ENCODE data around the gene OGFOD1.

Gene OGFOD1

DNA sequence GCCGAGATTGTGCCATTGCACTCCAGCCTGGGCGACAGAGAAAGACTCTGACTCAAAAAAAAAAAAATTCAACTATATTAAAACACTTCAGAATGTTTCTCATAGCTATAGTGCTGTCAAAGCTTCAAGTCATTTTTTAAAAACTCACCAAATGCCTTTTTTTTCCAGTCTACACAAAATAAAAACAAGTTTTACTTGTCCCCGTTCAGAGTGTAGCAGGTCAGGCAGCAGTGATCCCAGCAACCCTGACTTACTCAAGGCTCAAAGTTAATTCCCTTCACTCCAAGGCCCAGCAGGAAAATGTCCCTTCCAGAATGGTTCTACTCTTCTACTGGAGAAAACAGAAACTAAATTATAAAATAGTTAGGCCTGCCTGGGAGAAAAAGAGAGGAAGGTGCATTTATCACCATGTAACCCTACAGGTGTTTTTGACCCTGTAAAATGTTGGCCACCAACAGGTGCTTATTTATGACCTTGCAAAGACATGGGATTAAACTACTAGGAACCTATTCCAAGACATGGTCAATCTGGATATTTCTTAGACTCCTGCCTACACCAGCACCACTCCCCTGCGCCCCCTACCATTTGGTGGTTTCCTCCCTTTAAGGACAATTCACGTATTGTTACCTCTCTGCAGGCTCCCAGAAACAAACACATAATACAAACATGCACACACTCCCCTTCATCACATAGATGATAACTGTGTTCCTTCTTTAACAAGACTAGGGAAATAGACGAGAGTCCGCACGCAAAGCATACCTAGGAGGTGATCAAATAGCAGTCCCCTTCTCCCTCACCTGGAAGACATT, 31.4 kb upstream of the OGFOD1 start:
- no peak for TF ChIP-seq TAF1 (IDR thresholded peaks at IDR 0.05; ENCODE audit: borderline replicate concordance, insufficient read depth, low read length)
- TF ChIP-seq FOXP2 (optimal IDR thresholded peaks at IDR 0.05; ENCODE audit: borderline replicate concordance, extremely low read depth, extremely low read length, insufficient read depth): no peak
- no peak for TF ChIP-seq POLR2AphosphoS5 (IDR thresholded peaks at IDR 0.05; ENCODE audit: low read depth, low read length)
- TF ChIP-seq, protein P1, sequence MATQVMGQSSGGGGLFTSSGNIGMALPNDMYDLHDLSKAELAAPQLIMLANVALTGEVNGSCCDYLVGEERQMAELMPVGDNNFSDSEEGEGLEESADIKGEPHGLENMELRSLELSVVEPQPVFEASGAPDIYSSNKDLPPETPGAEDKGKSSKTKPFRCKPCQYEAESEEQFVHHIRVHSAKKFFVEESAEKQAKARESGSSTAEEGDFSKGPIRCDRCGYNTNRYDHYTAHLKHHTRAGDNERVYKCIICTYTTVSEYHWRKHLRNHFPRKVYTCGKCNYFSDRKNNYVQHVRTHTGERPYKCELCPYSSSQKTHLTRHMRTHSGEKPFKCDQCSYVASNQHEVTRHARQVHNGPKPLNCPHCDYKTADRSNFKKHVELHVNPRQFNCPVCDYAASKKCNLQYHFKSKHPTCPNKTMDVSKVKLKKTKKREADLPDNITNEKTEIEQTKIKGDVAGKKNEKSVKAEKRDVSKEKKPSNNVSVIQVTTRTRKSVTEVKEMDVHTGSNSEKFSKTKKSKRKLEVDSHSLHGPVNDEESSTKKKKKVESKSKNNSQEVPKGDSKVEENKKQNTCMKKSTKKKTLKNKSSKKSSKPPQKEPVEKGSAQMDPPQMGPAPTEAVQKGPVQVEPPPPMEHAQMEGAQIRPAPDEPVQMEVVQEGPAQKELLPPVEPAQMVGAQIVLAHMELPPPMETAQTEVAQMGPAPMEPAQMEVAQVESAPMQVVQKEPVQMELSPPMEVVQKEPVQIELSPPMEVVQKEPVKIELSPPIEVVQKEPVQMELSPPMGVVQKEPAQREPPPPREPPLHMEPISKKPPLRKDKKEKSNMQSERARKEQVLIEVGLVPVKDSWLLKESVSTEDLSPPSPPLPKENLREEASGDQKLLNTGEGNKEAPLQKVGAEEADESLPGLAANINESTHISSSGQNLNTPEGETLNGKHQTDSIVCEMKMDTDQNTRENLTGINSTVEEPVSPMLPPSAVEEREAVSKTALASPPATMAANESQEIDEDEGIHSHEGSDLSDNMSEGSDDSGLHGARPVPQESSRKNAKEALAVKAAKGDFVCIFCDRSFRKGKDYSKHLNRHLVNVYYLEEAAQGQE (IDR thresholded peaks at IDR 0.05; ENCODE audit: insufficient read depth in 1 of 2, low read depth in 2 of 2, low read length in 2 of 2): no peak
- no peak for TF ChIP-seq SIN3A (IDR thresholded peaks at IDR 0.05; ENCODE audit: borderline replicate concordance, insufficient read depth, low read length)

- TF ChIP-seq TAF1 (IDR thresholded peaks at IDR 0.05; ENCODE audit: borderline replicate concordance, insufficient read depth, low read length): no peak
- no peak for TF ChIP-seq SIN3A (IDR thresholded peaks at IDR 0.05; ENCODE audit: borderline replicate concordance, insufficient read depth, low read length)
- no peak for TF ChIP-seq POLR2AphosphoS5 (IDR thresholded peaks at IDR 0.05; ENCODE audit: low read depth, low read length)
Measured at GRCh38 chr16:56420613-56421012, 30.7 kb upstream of the OGFOD1 start.

DNA sequence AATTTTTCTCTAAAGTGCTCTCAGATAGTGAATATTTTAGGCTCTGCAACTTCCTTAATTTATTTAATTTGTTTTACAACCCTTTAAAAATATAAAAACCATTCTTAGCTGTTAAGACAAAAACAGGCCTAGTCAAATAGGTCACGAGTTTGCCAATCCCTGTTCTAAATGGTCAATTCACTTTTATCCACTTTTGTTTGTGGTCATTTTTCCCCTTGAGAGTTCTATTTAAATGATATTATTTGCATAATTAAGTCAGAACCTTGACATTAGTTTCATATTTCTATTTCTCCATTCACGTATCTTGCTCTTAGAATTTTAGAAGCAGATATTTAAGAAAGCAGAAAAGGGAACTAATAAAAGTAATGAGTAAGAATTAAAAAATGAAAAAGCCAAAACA, 30.0 kb upstream of the OGFOD1 start:
- TF ChIP-seq, protein P1 (IDR thresholded peaks at IDR 0.05; ENCODE audit: insufficient read depth in 1 of 2, low read depth in 2 of 2, low read length in 2 of 2): no peak
- no peak for TF ChIP-seq FOXP2 (optimal IDR thresholded peaks at IDR 0.05; ENCODE audit: borderline replicate concordance, extremely low read depth, extremely low read length, insufficient read depth)
- TF ChIP-seq TAF1 (IDR thresholded peaks at IDR 0.05; ENCODE audit: borderline replicate concordance, insufficient read depth, low read length): no peak
- TF ChIP-seq POLR2AphosphoS5 (IDR thresholded peaks at IDR 0.05; ENCODE audit: low read depth, low read length): no peak
- TF ChIP-seq SIN3A (IDR thresholded peaks at IDR 0.05; ENCODE audit: borderline replicate concordance, insufficient read depth, low read length): no peak

DNA sequence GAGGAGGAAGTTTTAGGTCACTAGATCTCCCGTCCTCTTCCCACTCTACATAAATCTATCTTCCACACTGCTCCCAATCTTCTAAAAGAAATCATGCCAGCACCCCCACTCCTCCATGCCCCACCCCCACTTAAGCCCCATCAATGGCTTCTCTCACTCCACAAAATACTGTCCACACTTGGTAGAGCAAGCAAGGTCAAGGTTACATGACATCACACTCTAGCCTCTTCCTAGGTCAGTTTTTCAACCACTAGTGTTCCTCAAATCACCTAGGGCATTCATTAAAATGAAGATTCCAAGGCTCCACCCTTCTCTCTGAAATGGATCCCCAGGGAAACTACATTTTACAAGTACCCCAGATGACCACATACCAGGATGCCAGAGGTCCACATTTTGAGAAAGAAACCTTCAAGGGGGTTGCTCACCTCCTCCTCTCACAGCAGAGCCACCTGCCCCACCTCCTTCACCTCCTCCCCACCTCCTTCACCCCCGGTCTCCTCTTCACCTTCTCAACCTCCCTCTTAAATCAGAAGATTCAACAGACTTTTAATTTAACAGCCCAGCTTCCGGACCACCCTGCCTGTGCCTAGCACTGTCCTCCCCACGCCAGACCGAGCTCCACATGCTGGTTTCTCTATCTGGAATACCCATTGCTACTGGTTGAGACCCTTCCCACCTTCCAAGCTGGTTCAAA, 29.2 kb upstream of the OGFOD1 start:
- TF ChIP-seq POLR2AphosphoS5 (IDR thresholded peaks at IDR 0.05; ENCODE audit: low read depth, low read length) (no peak), TAF1 (IDR thresholded peaks at IDR 0.05; ENCODE audit: borderline replicate concordance, insufficient read depth, low read length) (no peak), FOXP2 (optimal IDR thresholded peaks at IDR 0.05; ENCODE audit: borderline replicate concordance, extremely low read depth, extremely low read length, insufficient read depth) (no peak), SIN3A (IDR thresholded peaks at IDR 0.05; ENCODE audit: borderline replicate concordance, insufficient read depth, low read length) (no peak)
- TF ChIP-seq, protein P1 (IDR thresholded peaks at IDR 0.05; ENCODE audit: insufficient read depth in 1 of 2, low read depth in 2 of 2, low read length in 2 of 2): no peak

DNA sequence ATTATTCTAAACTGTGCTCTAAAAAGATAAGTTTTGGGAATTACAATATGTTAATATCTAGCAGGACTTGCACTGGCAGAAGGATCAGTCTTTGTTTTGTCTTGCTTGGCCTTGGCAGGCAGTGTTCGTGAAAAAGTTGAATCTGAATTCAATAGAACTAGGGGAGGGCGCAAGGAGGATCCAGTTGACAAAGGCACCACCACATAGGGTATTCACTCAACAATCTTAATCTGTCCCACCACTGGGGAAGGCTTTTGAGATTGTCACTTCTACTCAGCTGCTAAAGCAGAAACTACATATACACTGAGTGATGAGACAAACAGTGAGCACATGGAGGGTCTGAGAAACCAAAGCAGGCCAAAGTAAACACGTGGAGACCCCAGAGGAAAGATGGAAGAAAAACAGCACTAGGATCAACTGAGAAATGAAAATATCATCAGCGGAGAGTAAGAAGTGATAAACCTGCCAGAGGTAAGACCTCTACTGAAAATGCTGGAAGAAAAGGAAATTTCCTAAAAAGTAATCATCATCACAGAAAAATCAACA, 28.4 kb upstream of the OGFOD1 start:
- TF ChIP-seq POLR2AphosphoS5 (IDR thresholded peaks at IDR 0.05; ENCODE audit: low read depth, low read length) (no peak), SIN3A (IDR thresholded peaks at IDR 0.05; ENCODE audit: borderline replicate concordance, insufficient read depth, low read length) (no peak), FOXP2 (optimal IDR thresholded peaks at IDR 0.05; ENCODE audit: borderline replicate concordance, extremely low read depth, extremely low read length, insufficient read depth) (no peak), TAF1 (IDR thresholded peaks at IDR 0.05; ENCODE audit: borderline replicate concordance, insufficient read depth, low read length) (no peak)
- TF ChIP-seq, protein P1 (IDR thresholded peaks at IDR 0.05; ENCODE audit: insufficient read depth in 1 of 2, low read depth in 2 of 2, low read length in 2 of 2): no peak

All from PFSK-1 (cell line).